A673 (cell line): ENCODE measurements around the gene TREX2. TPM values are rescaled to one million over a fixed set of nuclear protein-coding genes. Genes with fewer than 3 reads are reported as not detected.

Source experiments
- BruUV-seq: library from RNA; stranded (reverse); fragments of 400-500 nt; replicated peaks from 2 replicates; lab custom pipeline; 2021; lab: Mats Ljungman, UMichigan
- CTCF ChIA-PET: fragments of 300-600 bp; sonication (Branson Sonifier 250); formaldehyde crosslinking; loops from one replicate; lab custom pipeline; 2022; ENCODE audit warnings: antibody characterized with exemption; lab: Charles Lee
- POLR2A ChIA-PET: fragments of 300-600 bp; sonication (Branson Sonifier 250); formaldehyde crosslinking; loops from one replicate; lab custom pipeline; 2022; ENCODE audit warnings: antibody characterized with exemption; ENCODE audit not compliant: low non-redundant PET; lab: Charles Lee
- DNase-seq: peaks from one replicate; pipeline ENCODE4 v3.0.0-alpha.2; 2015; ENCODE audit warnings: low spot score
- H3K27ac ChIP-seq: fragments of 200-600 bp; sonication (generic); 2 replicates; pipeline ENCODE4 v1.5.1; 2016; ENCODE audit warnings: mixed run types, low read depth, mild to moderate bottlenecking, mixed read lengths, antibody characterized with exemption, low read length; ENCODE audit not compliant: poor library complexity, severe bottlenecking
- H3K27me3 ChIP-seq: fragments of 200-600 bp; sonication (generic); replicated peaks from 2 replicates; pipeline ENCODE4 v1.6.1; 2017; ENCODE audit warnings: mixed run types, low read depth, mild to moderate bottlenecking, mixed read lengths, antibody characterized with exemption, low read length; ENCODE audit not compliant: insufficient read depth, poor library complexity
- H3K36me3 ChIP-seq: fragments of 200-600 bp; sonication (generic); 2 replicates; pipeline ENCODE4 v1.6.1; 2016; ENCODE audit warnings: mixed run types, mild to moderate bottlenecking, mixed read lengths, antibody characterized with exemption, low read length; ENCODE audit not compliant: insufficient read depth, poor library complexity, severe bottlenecking
- H3K4me1 ChIP-seq: fragments of 200-600 bp; sonication (generic); 2 replicates; pipeline ENCODE4 v1.6.1; 2017; ENCODE audit warnings: mixed run types, mild to moderate bottlenecking, mixed read lengths, antibody characterized with exemption, low read length; ENCODE audit not compliant: insufficient read depth, poor library complexity, severe bottlenecking
- H3K4me3 ChIP-seq: fragments of 200-600 bp; sonication (generic); 2 replicates; pipeline ENCODE4 v1.5.1; 2016; ENCODE audit warnings: low read depth, mixed run types, mild to moderate bottlenecking, mixed read lengths, low read length; ENCODE audit not compliant: poor library complexity, severe bottlenecking
- H3K9me3 ChIP-seq: fragments of 200-600 bp; sonication (generic); 2 replicates; pipeline ENCODE4 v1.6.1; 2016; ENCODE audit warnings: mixed run types, low read depth, mild to moderate bottlenecking, mixed read lengths, antibody characterized with exemption, low read length; ENCODE audit not compliant: poor library complexity, severe bottlenecking
- CTCF ChIP-seq: fragments of 300-800, 200-600 bp; sonication (generic); conservative IDR thresholded peaks from 2 replicates; pipeline ENCODE4 v1.5.1; 2017; ENCODE audit warnings: low read depth, mild to moderate bottlenecking, antibody characterized with exemption, low read length, moderate library complexity, mixed read lengths
- EZH2 ChIP-seq: fragments of 200-600 bp; sonication (generic); IDR thresholded peaks from 2 replicates; pipeline ENCODE4 v1.6.1; 2017; ENCODE audit warnings: borderline replicate concordance, low read depth, mild to moderate bottlenecking, mixed read lengths, antibody characterized with exemption, low read length; ENCODE audit not compliant: poor library complexity, severe bottlenecking
- intact Hi-C: fragments of 100-400 bp; cut with micrococcal nuclease; formaldehyde crosslinking; loops from one replicate; pipeline ENCODE4 v1.10.0; 2022; ENCODE audit not compliant: unreplicated experiment
- total RNA-seq: library from RNA; stranded (reverse); gene quantifications from 2 replicates; pipeline ENCODE4 v1.2.3, GENCODE V29; 2021

TREX2 gene
- total RNA-seq, 1 experiment from 2014 or later: 0.77 TPM

- Histone ChIP-seq H3K4me3 (no peak overlapping the region), H3K9me3 (no peaks in the 10 kb centered on the region), H3K27ac (no peak overlapping the region), H3K36me3 (no peaks in the 10 kb centered on the region), H3K27me3 (no peaks in the 10 kb centered on the region), H3K4me1 (no peaks in the 10 kb centered on the region)
- TF ChIP-seq CTCF (no peak), EZH2 (no peak)
- intact Hi-C loops: no loop called here
- ChIA-PET CTCF (no interaction called here), POLR2A (no interaction called here)
- no TSS peak for BruUV-seq
- DNase-seq: no peak
Observed at GRCh38 chrX:153441296-153441695, 4.6 kb downstream of the TREX2 start.

GRCh38 chrX:153440556-153441135, 5.2 kb downstream of the TREX2 start:
- Histone ChIP-seq H3K9me3 (no peaks in the 10 kb centered on the region), H3K4me3 (no peak overlapping the region), H3K27me3 (no peaks in the 10 kb centered on the region), H3K27ac (no peak overlapping the region), H3K36me3 (no peaks in the 10 kb centered on the region), H3K4me1 (no peaks in the 10 kb centered on the region)
- BruUV-seq: no TSS peak
- DNase-seq: no peak
- TF ChIP-seq CTCF (no peak), EZH2 (no peak)
- ChIA-PET CTCF (no interaction called here), POLR2A (no interaction called here)
- intact Hi-C loops: no loop called here

GRCh38 chrX:153439977-153440376, 5.9 kb downstream of the TREX2 start:
- CTCF ChIA-PET: no interaction called here
- DNase-seq: no peak
- H3K4me3 ChIP-seq: no peak overlapping the region
- TF ChIP-seq CTCF: no peak
- TF ChIP-seq EZH2: no peak
- no peak overlapping the region for H3K27ac ChIP-seq
- no peaks in the 10 kb centered on the region for H3K4me1 ChIP-seq
- intact Hi-C loops: loop anchor here (10.0 kb wide), 1 partner anchor 405 kb away; no protein-coding TSS in a partner anchor
- H3K27me3 ChIP-seq: no peaks in the 10 kb centered on the region
- no peaks in the 10 kb centered on the region for H3K9me3 ChIP-seq
- POLR2A ChIA-PET: no interaction called here
- H3K36me3 ChIP-seq: no peaks in the 10 kb centered on the region
- no TSS peak for BruUV-seq
